22Rv1 (cell line): ENCODE data around the gene APBA3.

Experiments used
- H3K27ac ChIP-seq: fragments of 450-650 bp; 2 replicates; pipeline ENCODE4 v1.5.1; 2017
- ZFX ChIP-seq: fragments of 450-650 bp; IDR thresholded peaks from 2 replicates; pipeline ENCODE4 v1.6.1; 2017; ENCODE audit warnings: antibody characterized with exemption, borderline replicate concordance
- TF ChIP-seq, protein P1 (sequence below): fragments of 450-650 bp; IDR thresholded peaks from 2 replicates; pipeline ENCODE4 v1.5.1; 2017; ENCODE audit warnings: mild to moderate bottlenecking

APBA3 gene

DNA sequence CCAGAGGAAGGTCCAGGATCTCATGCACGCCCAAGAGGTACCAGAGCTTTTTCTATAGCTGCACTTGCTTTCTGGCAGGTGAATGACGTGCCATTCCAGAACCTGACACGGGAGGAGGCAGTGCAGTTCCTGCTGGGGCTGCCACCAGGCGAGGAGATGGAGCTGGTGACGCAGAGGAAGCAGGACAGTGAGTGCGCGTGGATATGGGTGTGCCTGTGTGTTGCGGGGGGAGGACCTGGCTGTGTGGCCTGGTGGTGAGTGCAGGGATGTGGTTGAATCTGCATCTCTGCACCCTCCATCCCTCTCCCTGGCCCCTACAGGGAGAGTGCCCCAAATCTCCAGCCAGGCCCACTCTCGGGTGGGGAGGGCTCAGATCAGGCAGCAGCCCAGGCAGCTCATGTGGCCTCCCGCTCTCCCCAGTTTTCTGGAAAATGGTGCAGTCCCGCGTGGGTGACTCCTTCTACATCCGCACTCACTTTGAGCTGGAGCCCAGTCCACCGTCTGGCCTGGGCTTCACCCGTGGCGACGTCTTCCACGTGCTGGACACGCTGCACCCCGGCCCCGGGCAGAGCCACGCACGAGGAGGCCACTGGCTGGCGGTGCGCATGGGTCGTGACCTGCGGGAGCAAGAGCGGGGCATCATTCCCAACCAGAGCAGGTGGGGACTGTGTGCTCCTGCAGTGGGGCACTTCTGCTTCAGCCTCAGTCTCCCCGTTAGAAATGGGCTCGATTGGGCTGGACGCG lies 22.8 kb downstream of the APBA3 start:
- no peak for TF ChIP-seq ZFX
- TF ChIP-seq, protein P1, sequence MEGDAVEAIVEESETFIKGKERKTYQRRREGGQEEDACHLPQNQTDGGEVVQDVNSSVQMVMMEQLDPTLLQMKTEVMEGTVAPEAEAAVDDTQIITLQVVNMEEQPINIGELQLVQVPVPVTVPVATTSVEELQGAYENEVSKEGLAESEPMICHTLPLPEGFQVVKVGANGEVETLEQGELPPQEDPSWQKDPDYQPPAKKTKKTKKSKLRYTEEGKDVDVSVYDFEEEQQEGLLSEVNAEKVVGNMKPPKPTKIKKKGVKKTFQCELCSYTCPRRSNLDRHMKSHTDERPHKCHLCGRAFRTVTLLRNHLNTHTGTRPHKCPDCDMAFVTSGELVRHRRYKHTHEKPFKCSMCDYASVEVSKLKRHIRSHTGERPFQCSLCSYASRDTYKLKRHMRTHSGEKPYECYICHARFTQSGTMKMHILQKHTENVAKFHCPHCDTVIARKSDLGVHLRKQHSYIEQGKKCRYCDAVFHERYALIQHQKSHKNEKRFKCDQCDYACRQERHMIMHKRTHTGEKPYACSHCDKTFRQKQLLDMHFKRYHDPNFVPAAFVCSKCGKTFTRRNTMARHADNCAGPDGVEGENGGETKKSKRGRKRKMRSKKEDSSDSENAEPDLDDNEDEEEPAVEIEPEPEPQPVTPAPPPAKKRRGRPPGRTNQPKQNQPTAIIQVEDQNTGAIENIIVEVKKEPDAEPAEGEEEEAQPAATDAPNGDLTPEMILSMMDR = no peak
- H3K27ac ChIP-seq = no peak overlapping the region

DNA sequence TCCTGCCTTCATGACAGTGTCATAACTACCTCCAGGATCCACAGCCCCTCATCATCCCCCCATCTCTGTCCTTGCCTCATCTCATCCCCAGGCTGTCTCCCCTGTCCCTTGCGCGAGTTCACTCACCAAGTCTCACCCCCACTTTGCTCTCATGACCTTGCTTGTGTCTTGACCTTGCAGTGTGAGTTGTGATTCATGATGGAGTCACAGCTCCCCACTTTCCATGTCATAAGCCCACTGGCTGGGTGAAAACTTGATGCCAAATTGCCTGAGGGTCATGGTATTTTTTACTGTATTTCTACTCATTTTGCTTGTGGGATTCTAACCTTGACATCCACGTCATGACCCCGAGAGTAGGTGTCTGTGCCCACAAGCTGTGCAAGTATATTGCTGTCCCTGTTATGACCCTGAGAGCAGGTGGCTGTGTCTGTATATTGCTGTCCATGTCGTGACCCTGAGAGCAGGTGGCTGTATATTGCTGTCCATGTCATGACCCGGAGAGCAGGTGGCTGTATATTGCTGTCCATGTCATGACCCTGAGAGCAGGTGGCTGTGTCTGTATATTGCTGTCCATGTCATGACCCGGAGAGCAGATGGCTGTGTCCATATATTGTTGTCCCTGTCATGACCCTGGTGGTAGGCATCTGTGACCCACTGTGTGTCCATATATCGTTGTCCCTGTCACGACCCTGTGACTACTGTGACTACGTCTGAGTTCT lies 23.8 kb downstream of the APBA3 start:
- no peak for TF ChIP-seq ZFX
- TF ChIP-seq, protein P1 = no peak
- no peak overlapping the region for H3K27ac ChIP-seq

DNA sequence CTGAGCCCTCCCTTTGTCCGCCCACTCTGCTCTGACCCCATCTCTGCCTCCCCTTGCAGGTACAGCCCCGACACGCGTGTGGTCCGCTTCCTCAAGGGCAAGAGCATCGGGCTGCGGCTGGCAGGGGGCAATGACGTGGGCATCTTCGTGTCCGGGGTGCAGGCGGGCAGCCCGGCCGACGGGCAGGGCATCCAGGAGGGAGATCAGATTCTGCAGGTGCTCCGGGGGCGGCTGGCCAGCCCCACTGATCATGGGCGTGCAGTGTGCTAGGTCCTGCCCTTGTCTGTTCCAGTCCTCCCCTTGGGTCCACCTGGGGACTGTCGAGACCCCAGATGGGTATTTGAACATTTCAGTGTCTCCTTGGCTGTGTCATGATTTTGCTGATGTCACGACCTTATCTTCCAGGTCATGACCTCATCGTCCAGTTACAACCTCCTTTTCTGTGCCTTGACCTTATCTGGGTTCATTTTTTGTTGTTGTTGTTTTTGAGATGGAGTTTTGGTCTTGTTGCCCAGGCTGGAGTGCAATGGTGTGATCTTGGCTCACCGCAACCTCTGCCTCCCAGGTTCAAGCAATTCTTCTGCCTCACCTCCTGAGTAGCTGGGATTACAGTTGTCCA lies 25.3 kb downstream of the APBA3 start:
- H3K27ac ChIP-seq = no peak overlapping the region
- TF ChIP-seq ZFX = no peak
- TF ChIP-seq, protein P1 = no peak

DNA sequence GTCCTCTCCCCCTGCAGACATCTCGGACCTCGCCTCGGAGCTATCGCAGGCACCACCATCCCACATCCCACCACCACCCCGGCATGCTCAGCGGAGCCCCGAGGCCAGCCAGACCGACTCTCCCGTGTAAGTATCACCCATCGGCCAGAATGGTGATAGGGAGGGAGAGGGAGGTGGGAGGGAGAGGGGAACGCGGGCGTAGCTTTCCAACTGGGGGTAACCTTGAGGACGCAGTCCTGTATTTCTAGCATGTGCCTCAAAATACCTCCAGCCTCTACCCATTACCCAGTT lies 27.2 kb downstream of the APBA3 start:
- no peak for TF ChIP-seq ZFX
- TF ChIP-seq, protein P1 = no peak
- no peak overlapping the region for H3K27ac ChIP-seq

DNA sequence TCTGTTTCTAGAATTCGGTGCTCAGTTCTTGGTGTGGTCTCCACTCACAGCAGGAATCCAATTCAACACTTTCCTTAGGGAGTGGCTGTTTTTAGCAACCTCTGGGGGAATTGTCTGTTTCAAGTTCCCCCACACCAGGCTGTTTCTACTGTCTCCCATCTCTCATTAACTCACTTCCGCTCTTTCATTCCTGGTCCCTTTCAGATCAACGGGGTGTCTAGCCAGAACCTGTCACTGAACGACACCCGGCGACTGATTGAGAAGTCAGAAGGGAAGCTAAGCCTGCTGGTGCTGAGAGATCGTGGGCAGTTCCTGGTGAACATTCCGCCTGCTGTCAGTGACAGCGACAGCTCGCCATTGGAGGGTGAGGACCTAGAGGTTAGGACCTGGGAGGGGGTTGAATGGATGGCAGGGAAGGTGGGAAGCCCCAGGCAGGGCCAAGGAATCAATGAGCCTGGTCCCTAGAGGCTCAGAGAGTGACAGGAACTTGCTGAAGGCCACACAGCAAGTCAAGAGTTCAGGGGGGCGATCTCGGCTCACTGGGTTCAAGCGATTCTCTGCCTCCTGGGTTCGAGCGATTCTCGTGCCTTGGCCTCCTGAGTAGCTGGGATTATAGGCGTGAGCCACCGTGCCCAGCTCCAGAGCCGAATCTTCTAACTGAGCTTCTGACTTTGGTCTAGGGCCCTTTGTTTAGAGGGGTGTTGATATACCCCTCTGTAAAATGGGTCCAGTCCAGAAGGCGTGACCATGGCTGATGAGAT lies 27.8 kb downstream of the APBA3 start:
- no peak overlapping the region for H3K27ac ChIP-seq
- TF ChIP-seq, protein P1 = no peak
- no peak for TF ChIP-seq ZFX

DNA sequence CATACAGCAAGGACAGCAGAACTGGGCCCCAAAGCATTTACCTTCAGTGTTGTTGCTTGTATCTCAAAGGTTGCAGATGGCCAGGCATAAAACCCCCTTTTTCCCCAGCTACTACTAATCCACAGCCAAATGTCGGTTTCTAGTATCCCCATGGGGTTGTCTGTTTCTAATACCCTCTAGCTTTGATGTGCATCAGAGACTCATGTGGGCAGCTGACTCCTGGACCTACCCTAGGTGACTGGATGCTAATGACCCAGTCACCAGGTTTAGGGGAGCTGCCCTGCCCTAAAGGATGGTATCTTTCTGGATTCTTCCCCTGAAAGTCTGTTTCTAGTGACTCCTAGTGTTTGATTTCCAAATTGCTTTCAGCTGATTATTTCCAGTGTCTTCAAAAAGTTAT lies 29.4 kb downstream of the APBA3 start:
- H3K27ac ChIP-seq = no peak overlapping the region
- TF ChIP-seq, protein P1 = no peak
- TF ChIP-seq ZFX = no peak
